Measurements from ENCODE around the gene CHST9. TPM values are rescaled to one million over a fixed set of nuclear protein-coding genes. Genes with fewer than 3 reads are reported as not detected.

The CHST9 gene
- total RNA-seq, 1 donor from 2014 or later: not detected

DNA sequence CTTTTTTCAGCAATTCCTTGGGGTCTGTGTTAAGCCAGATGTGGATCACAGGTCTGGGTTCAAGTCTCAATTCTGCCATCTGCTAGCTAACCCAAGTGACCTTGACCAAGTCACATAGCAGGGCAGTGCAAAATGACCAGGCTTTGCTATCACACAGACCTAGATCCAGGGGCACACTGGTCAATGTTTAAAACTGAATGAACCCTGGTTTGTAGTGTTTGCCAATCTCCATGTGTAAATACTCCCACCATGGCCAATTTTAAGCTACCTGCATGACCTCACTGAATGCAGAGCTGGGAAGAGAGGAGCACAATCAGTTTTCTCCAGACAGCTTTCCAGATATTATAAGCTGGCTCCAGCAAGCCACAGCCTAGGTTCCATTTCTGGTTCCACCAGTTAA lies 142.9 kb downstream of the CHST9 start:
- intact Hi-C loops (cut with micrococcal nuclease): no loop called here
- Mint-ChIP-seq H3K27ac (no peak overlapping the region), H3K36me3 (ENCODE audit: low read depth) (no peaks in the 10 kb centered on the region), H3K27me3 (no peaks in the 10 kb centered on the region), H3K9me3 (no peaks in the 10 kb centered on the region), H3K4me1 (no peaks in the 10 kb centered on the region), H3K4me3 (no peak overlapping the region)
- DNase-seq: no peak

- DNase-seq: no peak
- intact Hi-C loops (cut with micrococcal nuclease): no loop called here
- no peaks in the 10 kb centered on the region for H3K9me3 Mint-ChIP-seq
Observed at GRCh38 chr18:27040796-27041195, 144.3 kb downstream of the CHST9 start.

GRCh38 chr18:27033722-27034121 lies 151.4 kb downstream of the CHST9 start:
- no peak for DNase-seq
- H3K4me3 Mint-ChIP-seq: no peak overlapping the region
- intact Hi-C loops (cut with micrococcal nuclease): no loop called here
- H3K4me1 Mint-ChIP-seq: no peaks in the 10 kb centered on the region
- H3K27me3 Mint-ChIP-seq: no peaks in the 10 kb centered on the region
- H3K27ac Mint-ChIP-seq: no peak overlapping the region
- no peaks in the 10 kb centered on the region for H3K9me3 Mint-ChIP-seq
- no peaks in the 10 kb centered on the region for H3K36me3 Mint-ChIP-seq (ENCODE audit: low read depth)

More at GRCh38 chr18:27040796-27041195, 144.3 kb downstream of the CHST9 start:
- Mint-ChIP-seq H3K36me3 (ENCODE audit: low read depth) (no peaks in the 10 kb centered on the region), H3K4me3 (no peak overlapping the region), H3K27ac (no peak overlapping the region), H3K4me1 (no peaks in the 10 kb centered on the region), H3K27me3 (no peaks in the 10 kb centered on the region)

GRCh38 chr18:27030421-27030820 lies 154.7 kb downstream of the CHST9 start:
- Mint-ChIP-seq H3K4me3 (no peak overlapping the region), H3K9me3 (no peaks in the 10 kb centered on the region), H3K27me3 (no peaks in the 10 kb centered on the region), H3K4me1 (no peaks in the 10 kb centered on the region), H3K27ac (no peak overlapping the region), H3K36me3 (ENCODE audit: low read depth) (no peaks in the 10 kb centered on the region)
- intact Hi-C loops (cut with micrococcal nuclease): no loop called here
- DNase-seq: no peak

DNA sequence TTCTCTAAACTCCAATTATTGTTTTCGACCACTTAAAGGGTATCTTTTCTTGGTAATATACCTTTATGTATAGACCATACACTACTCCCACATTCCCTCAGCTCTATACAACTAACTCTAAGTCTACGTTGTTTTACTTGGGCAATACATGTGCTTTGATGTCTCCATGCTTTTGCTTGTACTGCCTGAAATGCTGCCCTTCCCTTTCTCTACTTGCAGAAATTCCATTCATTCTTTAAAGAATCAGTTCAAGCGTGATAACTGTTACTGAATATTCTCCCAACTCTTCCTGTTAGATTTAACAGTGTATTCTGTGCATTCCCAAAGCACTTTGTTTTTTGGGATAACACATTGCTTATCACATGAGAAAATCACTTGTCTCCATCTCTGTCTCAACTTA lies 162.6 kb downstream of the CHST9 start:
- H3K27me3 Mint-ChIP-seq: no peaks in the 10 kb centered on the region
- no peaks in the 10 kb centered on the region for H3K9me3 Mint-ChIP-seq
- DNase-seq: no peak
- intact Hi-C loops (cut with micrococcal nuclease): no loop called here
- H3K36me3 Mint-ChIP-seq (ENCODE audit: low read depth): no peaks in the 10 kb centered on the region
- no peak overlapping the region for H3K4me3 Mint-ChIP-seq
- H3K27ac Mint-ChIP-seq: no peak overlapping the region
- H3K4me1 Mint-ChIP-seq: no peaks in the 10 kb centered on the region

- Mint-ChIP-seq H3K36me3 (ENCODE audit: low read depth) (no peaks in the 10 kb centered on the region), H3K4me1 (no peaks in the 10 kb centered on the region), H3K4me3 (no peak overlapping the region), H3K9me3 (no peaks in the 10 kb centered on the region), H3K27me3 (no peaks in the 10 kb centered on the region), H3K27ac (no peak overlapping the region)
- intact Hi-C loops (cut with micrococcal nuclease): no loop called here
- DNase-seq: no peak
Observed at GRCh38 chr18:27017901-27018500, 167.1 kb downstream of the CHST9 start.

- Mint-ChIP-seq H3K36me3 (ENCODE audit: low read depth) (no peaks in the 10 kb centered on the region), H3K27ac (no peak overlapping the region), H3K4me1 (no peaks in the 10 kb centered on the region), H3K9me3 (no peaks in the 10 kb centered on the region), H3K4me3 (no peak overlapping the region), H3K27me3 (no peaks in the 10 kb centered on the region)
- no peak for DNase-seq
- intact Hi-C loops (cut with micrococcal nuclease): no loop called here
Observed at GRCh38 chr18:27014841-27015240, 170.3 kb downstream of the CHST9 start.

DNA sequence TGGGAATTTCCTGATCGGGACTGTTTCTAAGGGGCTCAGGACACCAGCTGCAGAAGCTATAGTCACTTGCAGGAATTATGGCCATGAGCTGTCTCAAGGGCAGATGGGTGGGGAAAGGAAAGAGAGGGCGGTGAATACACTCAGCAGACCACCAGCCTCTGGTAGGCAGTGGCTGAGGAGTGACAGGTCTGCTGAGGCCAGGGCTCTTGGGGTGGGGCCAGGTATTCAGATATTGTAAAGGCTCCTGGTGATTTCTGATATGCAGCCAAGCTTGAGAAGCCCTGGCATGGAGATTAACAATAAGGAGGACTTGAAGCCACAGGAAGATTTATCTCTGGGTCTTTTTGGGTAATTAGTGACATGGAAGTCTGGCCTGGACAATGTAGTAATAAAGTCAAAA lies 174.3 kb downstream of the CHST9 start:
- H3K4me1 Mint-ChIP-seq: no peaks in the 10 kb centered on the region
- H3K36me3 Mint-ChIP-seq (ENCODE audit: low read depth): no peaks in the 10 kb centered on the region
- intact Hi-C loops (cut with micrococcal nuclease): no loop called here
- no peaks in the 10 kb centered on the region for H3K27me3 Mint-ChIP-seq
- H3K4me3 Mint-ChIP-seq: no peak overlapping the region
- DNase-seq: no peak
- no peak overlapping the region for H3K27ac Mint-ChIP-seq
- H3K9me3 Mint-ChIP-seq: no peaks in the 10 kb centered on the region

DNA sequence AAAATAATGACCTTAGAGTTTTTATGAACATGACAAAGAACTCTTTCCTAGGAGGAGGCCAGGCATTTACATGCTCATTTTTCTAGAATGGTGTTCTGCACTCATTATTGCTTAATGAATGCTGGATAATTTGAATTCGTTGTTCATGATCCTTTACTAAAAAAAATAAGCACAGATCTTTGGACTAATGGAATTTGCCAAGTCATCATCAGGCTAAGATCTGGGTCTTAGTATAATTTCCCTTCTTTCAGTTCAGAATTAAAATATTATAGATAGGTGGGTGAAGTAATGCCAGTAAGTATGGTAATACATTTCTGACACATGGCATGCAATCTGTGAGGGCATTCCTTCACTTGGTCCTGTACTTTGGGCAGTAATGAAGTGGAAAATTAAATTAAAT lies 175.8 kb downstream of the CHST9 start:
- Mint-ChIP-seq H3K36me3 (ENCODE audit: low read depth) (no peaks in the 10 kb centered on the region), H3K4me1 (no peaks in the 10 kb centered on the region), H3K4me3 (no peak overlapping the region), H3K27ac (no peak overlapping the region), H3K27me3 (no peaks in the 10 kb centered on the region), H3K9me3 (no peaks in the 10 kb centered on the region)
- no peak for DNase-seq
- intact Hi-C loops (cut with micrococcal nuclease): no loop called here

DNA sequence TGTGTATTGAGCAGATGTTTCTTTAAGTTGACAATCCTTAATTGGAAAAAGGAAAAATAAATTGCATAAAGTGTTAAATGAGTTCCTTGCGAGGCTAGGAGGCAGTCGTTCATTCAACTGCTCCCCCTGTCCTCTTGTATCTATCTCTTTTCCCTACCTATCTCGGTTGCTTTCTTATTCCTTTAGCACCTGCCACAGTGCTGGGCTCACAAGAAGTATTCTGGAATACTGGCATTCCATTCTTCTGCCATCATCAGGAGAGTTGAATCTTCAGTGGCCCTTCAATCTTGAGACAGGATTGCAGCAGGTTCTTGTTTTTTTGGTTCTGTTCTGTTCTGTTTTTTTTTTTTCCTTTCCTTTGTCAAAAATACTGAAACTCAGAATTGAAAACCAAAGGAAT lies 176.5 kb downstream of the CHST9 start:
- DNase-seq: no peak
- Mint-ChIP-seq H3K4me3 (no peak overlapping the region), H3K36me3 (ENCODE audit: low read depth) (no peaks in the 10 kb centered on the region), H3K9me3 (no peaks in the 10 kb centered on the region), H3K27ac (no peak overlapping the region), H3K4me1 (no peaks in the 10 kb centered on the region), H3K27me3 (no peaks in the 10 kb centered on the region)
- intact Hi-C loops (cut with micrococcal nuclease): no loop called here

DNA sequence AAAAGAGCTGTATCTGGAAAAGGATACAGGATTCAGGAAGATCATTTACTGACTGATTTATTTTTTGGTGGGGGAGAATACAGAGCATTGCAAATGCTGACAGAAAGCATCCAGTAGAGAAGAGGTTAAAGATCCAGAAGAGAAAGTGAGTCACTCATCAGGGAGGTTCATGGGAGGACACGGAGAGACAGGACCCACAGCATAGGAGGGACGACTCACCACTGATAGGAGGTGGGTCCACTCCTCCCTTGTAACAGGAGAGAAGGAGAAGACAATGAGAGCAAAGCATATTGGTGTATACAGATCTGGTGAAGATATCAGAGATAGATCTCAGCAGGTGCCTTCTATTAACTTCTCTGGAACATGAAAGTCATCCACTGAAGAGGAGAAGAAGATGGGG lies 177.2 kb downstream of the CHST9 start:
- no peak overlapping the region for H3K27ac Mint-ChIP-seq
- H3K4me3 Mint-ChIP-seq: no peak overlapping the region
- no peaks in the 10 kb centered on the region for H3K27me3 Mint-ChIP-seq
- H3K9me3 Mint-ChIP-seq: no peaks in the 10 kb centered on the region
- intact Hi-C loops (cut with micrococcal nuclease): no loop called here
- H3K36me3 Mint-ChIP-seq (ENCODE audit: low read depth): no peaks in the 10 kb centered on the region
- no peaks in the 10 kb centered on the region for H3K4me1 Mint-ChIP-seq
- DNase-seq: no peak

DNA sequence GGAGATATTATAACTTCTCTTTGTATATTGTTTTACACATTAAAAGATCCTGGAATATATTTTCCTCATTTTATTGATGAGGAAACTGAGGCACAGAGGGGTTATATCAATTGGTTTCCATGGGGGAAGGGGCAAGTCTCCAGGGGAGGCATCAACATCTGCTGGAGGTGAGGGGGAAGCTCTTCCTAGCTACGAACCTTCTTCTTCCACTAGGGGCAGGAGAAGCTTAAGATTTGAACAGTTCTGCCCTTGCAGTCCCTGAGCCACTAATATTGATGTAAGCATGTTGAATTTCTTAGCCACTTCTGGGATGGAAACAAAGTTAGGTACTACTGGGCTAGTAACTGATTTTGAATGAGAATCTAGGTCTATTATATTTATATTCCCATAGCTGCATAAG lies 179.5 kb downstream of the CHST9 start:
- Mint-ChIP-seq H3K4me3 (no peak overlapping the region), H3K27ac (no peak overlapping the region), H3K9me3 (no peaks in the 10 kb centered on the region), H3K4me1 (no peaks in the 10 kb centered on the region), H3K27me3 (no peaks in the 10 kb centered on the region), H3K36me3 (ENCODE audit: low read depth) (no peaks in the 10 kb centered on the region)
- intact Hi-C loops (cut with micrococcal nuclease): no loop called here
- DNase-seq: no peak

- Mint-ChIP-seq H3K27ac (no peak overlapping the region), H3K36me3 (ENCODE audit: low read depth) (no peaks in the 10 kb centered on the region), H3K4me3 (no peak overlapping the region), H3K27me3 (no peaks in the 10 kb centered on the region), H3K9me3 (no peaks in the 10 kb centered on the region), H3K4me1 (no peaks in the 10 kb centered on the region)
- intact Hi-C loops (cut with micrococcal nuclease): no loop called here
- DNase-seq: no peak
Observed at GRCh38 chr18:27004056-27004829, 180.9 kb downstream of the CHST9 start.

GRCh38 chr18:26999797-27000196 lies 185.3 kb downstream of the CHST9 start:
- Mint-ChIP-seq H3K27me3 (no peaks in the 10 kb centered on the region), H3K36me3 (ENCODE audit: low read depth) (no peaks in the 10 kb centered on the region), H3K4me3 (no peak overlapping the region), H3K27ac (no peak overlapping the region), H3K4me1 (no peaks in the 10 kb centered on the region), H3K9me3 (no peaks in the 10 kb centered on the region)
- intact Hi-C loops (cut with micrococcal nuclease): no loop called here
- DNase-seq: no peak

GRCh38 chr18:26993568-26993967 lies 191.5 kb downstream of the CHST9 start:
- intact Hi-C loops (cut with micrococcal nuclease): no loop called here
- Mint-ChIP-seq H3K4me1 (no peaks in the 10 kb centered on the region), H3K36me3 (ENCODE audit: low read depth) (no peaks in the 10 kb centered on the region), H3K9me3 (no peaks in the 10 kb centered on the region), H3K27me3 (no peaks in the 10 kb centered on the region), H3K4me3 (no peak overlapping the region), H3K27ac (no peak overlapping the region)
- no peak for DNase-seq
